HL-60 (cell line): ENCODE data around the gene GAB1.

Source experiments
- DNase-seq, 2 experiments: peaks; one replicate each; pipeline ENCODE4 v3.0.0-alpha.2; 2010 to 2020; ENCODE audit warnings: low read depth in 1 of 2, low spot score in 1 of 2
- H3K27ac ChIP-seq: fragments of 250-450 bp; sonication (Bioruptor Pico); replicated peaks from 2 replicates; pipeline ENCODE4 v1.5.1; 2020; ENCODE audit warnings: mild to moderate bottlenecking, moderate library complexity
- H3K27me3 ChIP-seq: fragments of 250-450 bp; sonication (Bioruptor Pico); 2 replicates; pipeline ENCODE4 v1.5.1; 2021; ENCODE audit warnings: mild to moderate bottlenecking, moderate library complexity; ENCODE audit not compliant: insufficient read depth, poor library complexity, severe bottlenecking
- H3K4me3 ChIP-seq: replicated peaks from 2 replicates; pipeline ENCODE4 v1.5.1; 2011; ENCODE audit warnings: mild to moderate bottlenecking, control low read depth, low read length; ENCODE audit not compliant: insufficient read depth
- CTCF ChIP-seq: IDR thresholded peaks from one replicate; pipeline ENCODE4 v1.5.1; 2011; ENCODE audit warnings: low read length, control low read depth, inconsistent platforms; ENCODE audit not compliant: insufficient read depth
- GABPA ChIP-seq: IDR thresholded peaks from 2 replicates; pipeline ENCODE4 v1.6.1; 2012; ENCODE audit warnings: low read depth
- POLR2AphosphoS5 ChIP-seq: IDR thresholded peaks from 2 replicates; pipeline ENCODE4 v1.6.1; 2012; ENCODE audit warnings: low read depth
- REST ChIP-seq: IDR thresholded peaks from 2 replicates; pipeline ENCODE4 v1.6.1; 2012; ENCODE audit warnings: low read depth; ENCODE audit not compliant: insufficient replicate concordance
- SPI1 ChIP-seq: IDR thresholded peaks from 2 replicates; pipeline ENCODE4 v1.6.1; 2012; ENCODE audit warnings: low read depth, mild to moderate bottlenecking, borderline replicate concordance

Gene GAB1

GRCh38 chr4:143384381-143384994 lies 47.8 kb downstream of the GAB1 start:
- Histone ChIP-seq H3K4me3 (no peak overlapping the region), H3K27me3 (no peaks in the 10 kb centered on the region), H3K27ac (no peak overlapping the region)
- TF ChIP-seq POLR2AphosphoS5 (no peak), CTCF (no peak), GABPA (no peak), SPI1 (no peak), REST (no peak)
- no peak for DNase-seq

DNA sequence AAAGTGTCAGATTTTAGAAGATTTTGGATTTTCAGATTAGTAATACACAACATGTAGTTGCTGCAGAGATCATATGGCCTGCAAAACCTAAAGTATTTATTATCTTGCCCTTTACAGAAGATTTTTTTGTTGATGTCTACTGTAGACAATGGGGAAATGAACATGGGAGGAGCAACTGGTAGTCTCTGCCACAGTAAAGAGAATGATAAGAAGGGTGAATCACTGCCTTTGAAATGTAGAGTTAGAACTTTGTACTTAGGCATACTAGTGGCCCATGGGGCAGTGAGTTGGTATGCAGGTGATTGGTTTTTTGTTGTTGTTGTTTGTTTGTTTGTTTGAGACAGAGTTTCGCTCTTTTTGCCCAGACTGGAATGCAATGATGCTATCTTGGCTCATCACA lies 50.1 kb downstream of the GAB1 start:
- DNase-seq: no peak
- Histone ChIP-seq H3K27ac (no peak overlapping the region), H3K27me3 (peaks cover 2% of the 10 kb centered on the region), H3K4me3 (no peak overlapping the region)
- TF ChIP-seq CTCF (no peak), SPI1 (no peak), POLR2AphosphoS5 (no peak), GABPA (no peak), REST (no peak)

DNA sequence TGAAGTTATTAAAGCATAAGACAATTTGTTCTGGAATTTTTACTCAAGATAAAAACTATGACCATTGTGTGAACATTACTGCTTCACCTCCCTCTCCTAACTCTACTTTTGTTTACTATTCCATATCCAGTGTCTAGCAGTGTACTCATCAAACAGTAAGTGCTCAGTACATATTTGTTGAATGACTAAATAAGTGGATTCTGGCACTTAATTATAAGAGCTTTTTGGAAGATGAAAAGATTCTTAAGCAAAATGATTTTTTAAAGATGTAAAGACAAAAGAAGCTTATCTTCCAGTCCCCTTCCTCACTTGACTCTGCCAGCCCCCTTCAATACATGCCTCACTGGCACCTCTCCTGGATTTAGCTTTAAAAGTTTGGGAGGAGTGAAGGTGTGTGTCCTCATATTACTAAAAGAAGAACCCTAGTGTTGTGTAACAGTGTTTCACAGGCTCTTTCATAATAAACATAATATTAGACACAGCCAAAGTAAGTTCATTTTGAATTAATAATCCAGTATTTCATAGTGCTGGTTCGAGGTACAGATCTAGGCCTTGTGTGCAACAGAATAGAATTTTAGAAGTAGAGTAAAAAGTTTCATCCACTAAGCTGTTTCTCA lies 53.0 kb downstream of the GAB1 start:
- Histone ChIP-seq H3K4me3 (no peak overlapping the region), H3K27ac (no peak overlapping the region), H3K27me3 (peaks cover 7% of the 10 kb centered on the region)
- no peak for DNase-seq
- TF ChIP-seq REST (no peak), CTCF (no peak), GABPA (no peak), POLR2AphosphoS5 (no peak), SPI1 (no peak)
